Measurements from ENCODE around the gene TIMP2. TPM values are rescaled to one million over a fixed set of nuclear protein-coding genes. Genes with fewer than 3 reads are reported as not detected.
A peak's percentile ranks its signal among the peaks of the same experiment; 100 is the strongest.

The TIMP2 gene
- total and polyA plus RNA-seq, 8 donors = 158 to 313 (median 179) TPM

- Histone ChIP-seq H3K27me3 (no peaks in the 10 kb centered on the region), H3K36me3 (peaks cover 0 to 17% of the 10 kb centered on the region in 2 donors), H3K27ac (no peak overlapping the region), H3K4me3 (no peak overlapping the region), H3K4me1 (peaks cover 16 to 49% of the 10 kb centered on the region in 2 donors), H3K9me3 (no peaks in the 10 kb centered on the region)
- TF ChIP-seq CTCF (IDR thresholded peaks at IDR 0.05) = no peak
- intact Hi-C loops (cut with DNase I) = no loop called here
- no peak for ATAC-seq
- no peak for DNase-seq
These were observed 27.5 kb downstream of the TIMP2 start for GRCh38 chr17:78897664-78898047.

- no peaks in the 10 kb centered on the region for H3K27me3 ChIP-seq
- peak overlapping the region in 1 of 2 donors; percentile 40 for H3K27ac ChIP-seq
- peaks cover 16 to 55% of the 10 kb centered on the region in 2 donors for H3K4me1 ChIP-seq
- DNase-seq = no peak
- peaks cover 0 to 17% of the 10 kb centered on the region in 2 donors for H3K36me3 ChIP-seq
- TF ChIP-seq CTCF (IDR thresholded peaks at IDR 0.05) = no peak
- H3K9me3 ChIP-seq = no peaks in the 10 kb centered on the region
- no peak for ATAC-seq
- H3K4me3 ChIP-seq = no peak overlapping the region
- intact Hi-C loops (cut with DNase I) = no loop called here
These were observed 28.1 kb downstream of the TIMP2 start for GRCh38 chr17:78896834-78897663.

GRCh38 chr17:78896091-78896833 is 28.9 kb downstream of the TIMP2 start:
- H3K9me3 ChIP-seq = no peaks in the 10 kb centered on the region
- intact Hi-C loops (cut with DNase I) = no loop called here
- no peak for TF ChIP-seq CTCF (IDR thresholded peaks at IDR 0.05)
- no peak for DNase-seq
- ATAC-seq = no peak
- H3K4me1 ChIP-seq = peaks cover 16 to 63% of the 10 kb centered on the region in 2 donors
- no peaks in the 10 kb centered on the region for H3K27me3 ChIP-seq
- H3K27ac ChIP-seq = peak overlapping the region in 1 of 2 donors; percentile 40
- peaks cover 0 to 14% of the 10 kb centered on the region in 2 donors for H3K36me3 ChIP-seq
- no peak overlapping the region for H3K4me3 ChIP-seq

GRCh38 chr17:78895322-78895721 is 29.9 kb downstream of the TIMP2 start:
- ATAC-seq = no peak
- no peak for DNase-seq
- intact Hi-C loops (cut with DNase I) = no loop called here
- no peak for TF ChIP-seq CTCF (IDR thresholded peaks at IDR 0.05)
- Histone ChIP-seq H3K27me3 (no peaks in the 10 kb centered on the region), H3K36me3 (peaks cover 0 to 5% of the 10 kb centered on the region in 2 donors), H3K4me3 (no peak overlapping the region), H3K9me3 (no peaks in the 10 kb centered on the region), H3K4me1 (peaks cover 16 to 73% of the 10 kb centered on the region in 2 donors), H3K27ac (peak overlapping the region; percentile 33 to 40)

- H3K27me3 ChIP-seq = no peaks in the 10 kb centered on the region
- H3K4me1 ChIP-seq = peaks cover 12 to 83% of the 10 kb centered on the region in 2 donors
- TF ChIP-seq CTCF (IDR thresholded peaks at IDR 0.05) = no peak
- no peaks in the 10 kb centered on the region for H3K9me3 ChIP-seq
- no peak for ATAC-seq
- peak overlapping the region in 1 of 2 donors; percentile 50 for H3K27ac ChIP-seq
- no peak for DNase-seq
- intact Hi-C loops (cut with DNase I) = no loop called here
- H3K4me3 ChIP-seq = no peak overlapping the region
- H3K36me3 ChIP-seq = peaks cover 0 to 5% of the 10 kb centered on the region in 2 donors
These were observed 31.5 kb downstream of the TIMP2 start for GRCh38 chr17:78893684-78894083.
